Mucosa of descending colon (tissue), 3 donors: ENCODE measurements around the gene MED12L. TPM values are rescaled to one million over a fixed set of nuclear protein-coding genes. Genes with fewer than 3 reads are reported as not detected.
A peak's percentile ranks its signal among the peaks of the same experiment; 100 is the strongest.

Experiments used
- ATAC-seq: fragments of 200-7000 bp; cut with Tn5 transposase; one replicate; pipeline ENCODE4 v1.9.1; 2020; ENCODE audit warnings: mild to moderate bottlenecking, moderate library complexity
- DNase-seq, 3 donors: peaks; one replicate each; pipeline ENCODE4 v3.0.0-alpha.2; 2020
- H3K36me3 ChIP-seq: fragments of 200-600 bp; one replicate; pipeline ENCODE4 v1.8.0; 2021; ENCODE audit warnings: low read depth, mild to moderate bottlenecking
- H3K4me1 ChIP-seq: fragments of 200-600 bp; one replicate; pipeline ENCODE4 v1.8.0; 2021; ENCODE audit warnings: low read depth, mild to moderate bottlenecking
- H3K4me3 ChIP-seq: fragments of 200-600 bp; one replicate; pipeline ENCODE4 v1.8.0; 2021; ENCODE audit warnings: mild to moderate bottlenecking
- H3K9me3 ChIP-seq: fragments of 200-600 bp; one replicate; pipeline ENCODE4 v1.8.0; 2021; ENCODE audit warnings: mild to moderate bottlenecking
- intact Hi-C, 2 donors: fragments of 100-400 bp; cut with DNase I in 1 of 2; cut with micrococcal nuclease in 1 of 2; formaldehyde crosslinking; loops; one replicate each; pipeline versions ENCODE4 v1.11.0 to v1.11.1; 2022; cut with DNase I, micrococcal nuclease
- total RNA-seq, 3 donors: library from RNA; stranded (reverse); fragmentation: NEBNext Ultra II Directional in 2 of 3; extraction: Animal tissue kit (Norgen Biotek cat#: 25700) in 2 of 3; gene quantifications; one replicate each; pipeline versions ENCODE4 v1.2.1 to v1.2.4, GENCODE V29; 2021 to 2023
- TF ChIP-seq, protein P1 (sequence below): fragments of 200-600 bp; IDR thresholded peaks from one replicate; pipeline ENCODE4 v1.8.0; 2022; ENCODE audit warnings: antibody characterized with exemption, mild to moderate bottlenecking
- donor health status: DM: no; HTN: no; CAD: no; lungs with moderate emphysema.
- donor health status: DM: no; HTN: no; CAD: no.
- donor health status: DM: no; HTN: yes; CAD: no.

MED12L gene
- total RNA-seq, 3 donors from 2014 or later = 0.39 to 2.4 (median 0.55) TPM

DNA sequence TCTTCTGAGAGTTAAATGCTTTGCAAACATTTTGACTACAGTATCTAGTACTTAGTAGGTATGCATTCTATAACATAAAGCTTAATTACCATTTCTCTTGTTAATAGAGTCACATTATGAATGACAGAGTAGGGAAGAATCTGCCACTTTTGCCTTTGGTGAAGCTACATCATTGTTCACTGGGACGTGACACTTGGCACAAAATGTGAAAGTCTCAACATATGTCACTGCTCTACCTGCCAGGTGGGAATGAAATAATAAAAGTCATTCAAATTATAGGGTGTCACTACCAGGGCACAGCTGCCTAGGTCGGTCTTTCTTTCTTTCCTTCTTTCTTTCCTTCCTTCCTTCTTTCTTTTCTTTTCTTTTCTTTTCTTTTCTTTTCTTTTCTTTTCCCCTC is 213.5 kb downstream of the MED12L start:
- Histone ChIP-seq H3K4me1 (no peaks in the 10 kb centered on the region), H3K4me3 (no peak overlapping the region), H3K36me3 (no peaks in the 10 kb centered on the region), H3K9me3 (no peaks in the 10 kb centered on the region)
- DNase-seq (no peak), ATAC-seq (no peak)
- TF ChIP-seq, protein P1, sequence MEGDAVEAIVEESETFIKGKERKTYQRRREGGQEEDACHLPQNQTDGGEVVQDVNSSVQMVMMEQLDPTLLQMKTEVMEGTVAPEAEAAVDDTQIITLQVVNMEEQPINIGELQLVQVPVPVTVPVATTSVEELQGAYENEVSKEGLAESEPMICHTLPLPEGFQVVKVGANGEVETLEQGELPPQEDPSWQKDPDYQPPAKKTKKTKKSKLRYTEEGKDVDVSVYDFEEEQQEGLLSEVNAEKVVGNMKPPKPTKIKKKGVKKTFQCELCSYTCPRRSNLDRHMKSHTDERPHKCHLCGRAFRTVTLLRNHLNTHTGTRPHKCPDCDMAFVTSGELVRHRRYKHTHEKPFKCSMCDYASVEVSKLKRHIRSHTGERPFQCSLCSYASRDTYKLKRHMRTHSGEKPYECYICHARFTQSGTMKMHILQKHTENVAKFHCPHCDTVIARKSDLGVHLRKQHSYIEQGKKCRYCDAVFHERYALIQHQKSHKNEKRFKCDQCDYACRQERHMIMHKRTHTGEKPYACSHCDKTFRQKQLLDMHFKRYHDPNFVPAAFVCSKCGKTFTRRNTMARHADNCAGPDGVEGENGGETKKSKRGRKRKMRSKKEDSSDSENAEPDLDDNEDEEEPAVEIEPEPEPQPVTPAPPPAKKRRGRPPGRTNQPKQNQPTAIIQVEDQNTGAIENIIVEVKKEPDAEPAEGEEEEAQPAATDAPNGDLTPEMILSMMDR = no peak
- intact Hi-C loops = no loop called here

DNA sequence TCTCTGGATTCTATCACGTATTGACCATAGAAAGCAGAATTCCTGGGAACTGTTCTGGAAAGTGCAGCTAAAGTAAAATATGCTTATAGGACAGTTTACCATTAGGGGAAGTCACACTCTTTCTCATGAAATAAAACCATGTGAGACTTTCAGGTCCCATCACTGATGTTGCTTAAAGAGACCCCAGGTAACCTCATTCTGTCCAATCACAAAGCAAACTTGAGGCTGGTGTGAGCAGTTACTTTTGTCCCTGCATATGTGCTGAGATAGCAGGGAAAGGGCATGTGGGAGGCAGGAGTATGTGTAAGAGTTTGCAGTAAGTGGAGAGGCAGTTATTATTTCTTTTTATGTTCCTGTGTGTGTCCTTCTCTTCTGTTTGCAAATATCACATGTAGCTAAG is 215.1 kb downstream of the MED12L start:
- Histone ChIP-seq H3K4me1 (no peaks in the 10 kb centered on the region), H3K9me3 (no peaks in the 10 kb centered on the region), H3K36me3 (no peaks in the 10 kb centered on the region), H3K4me3 (no peak overlapping the region)
- DNase-seq (no peak), ATAC-seq (no peak)
- intact Hi-C loops = no loop called here
- TF ChIP-seq, protein P1 = no peak

DNA sequence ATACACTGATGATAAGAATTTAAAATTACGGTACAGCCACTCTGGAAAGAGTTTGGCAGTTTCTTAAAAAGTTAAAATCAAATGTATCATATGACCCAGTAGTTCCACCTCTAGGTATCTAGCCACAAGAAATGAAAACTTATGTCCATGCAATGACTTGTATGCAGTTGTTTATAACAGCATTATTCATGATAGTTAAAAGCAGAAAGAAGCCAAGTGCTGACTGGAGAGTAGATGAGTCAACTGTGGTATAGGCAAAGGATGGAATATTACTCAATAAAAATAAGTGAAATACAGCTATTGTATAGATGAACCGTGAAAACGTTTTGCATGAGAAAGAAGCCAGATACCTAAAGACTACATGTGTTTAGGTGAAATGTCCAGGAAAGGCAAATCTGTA is 216.3 kb downstream of the MED12L start:
- ATAC-seq = no peak
- no peaks in the 10 kb centered on the region for H3K4me1 ChIP-seq
- no peaks in the 10 kb centered on the region for H3K9me3 ChIP-seq
- TF ChIP-seq, protein P1 = no peak
- DNase-seq = no peak
- H3K4me3 ChIP-seq = no peak overlapping the region
- no peaks in the 10 kb centered on the region for H3K36me3 ChIP-seq
- intact Hi-C loops = no loop called here

DNA sequence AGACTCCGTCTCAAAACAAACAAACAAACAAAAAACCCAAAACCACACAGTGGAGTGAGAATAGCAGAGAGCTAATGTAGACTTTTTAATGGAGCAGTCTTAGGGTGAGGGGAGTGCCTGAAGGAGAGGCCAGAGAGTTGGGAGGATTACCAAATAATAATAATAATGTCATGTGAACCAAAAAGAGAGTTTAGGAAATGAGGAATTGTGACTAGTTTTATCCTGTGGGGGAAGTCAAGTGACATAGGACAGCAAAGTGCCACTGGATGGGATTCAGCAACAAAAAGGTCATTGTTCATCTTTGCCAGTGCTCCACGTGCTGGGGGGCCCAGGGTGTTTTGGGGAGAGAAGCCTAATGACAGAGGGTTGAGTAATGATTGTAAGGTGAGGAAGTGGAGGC is 218.3 kb downstream of the MED12L start:
- intact Hi-C loops = no loop called here
- no peak for ATAC-seq
- TF ChIP-seq, protein P1 = no peak
- no peak for DNase-seq
- Histone ChIP-seq H3K36me3 (no peaks in the 10 kb centered on the region), H3K4me3 (no peak overlapping the region), H3K4me1 (no peaks in the 10 kb centered on the region), H3K9me3 (no peaks in the 10 kb centered on the region)

DNA sequence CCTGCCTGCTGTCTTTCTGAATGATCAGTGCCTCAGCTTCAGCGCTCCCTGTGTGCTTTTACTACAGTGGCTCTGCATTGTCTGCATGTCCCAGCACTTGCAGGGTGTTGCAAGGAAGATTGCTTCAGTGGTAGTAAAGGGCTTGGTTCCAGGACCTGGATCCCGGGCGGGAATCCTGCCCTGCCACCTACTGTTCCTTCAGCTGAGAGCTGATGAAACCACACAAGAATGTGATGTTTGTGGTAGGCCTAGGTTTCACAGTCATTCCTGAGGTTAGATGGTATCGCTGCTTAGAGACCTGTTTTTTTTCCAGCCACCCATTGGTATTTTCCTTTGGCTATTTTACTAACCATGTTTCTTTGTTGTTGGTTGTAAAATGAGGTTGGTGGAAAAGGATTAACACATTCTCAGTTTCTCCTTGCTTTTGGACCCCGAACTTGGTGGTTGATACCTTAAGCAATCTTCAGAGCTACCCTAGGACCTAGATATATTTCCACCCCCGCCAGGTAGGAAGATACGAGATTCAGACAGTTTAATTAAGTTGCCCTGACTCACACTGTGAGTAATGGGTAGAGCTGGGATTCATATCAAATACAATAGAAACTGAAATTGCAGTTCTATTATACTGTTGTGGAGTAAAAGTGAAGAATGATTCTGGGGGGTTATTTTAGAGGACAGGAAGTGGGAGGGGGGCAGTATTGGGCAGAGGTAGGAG is 219.8 kb downstream of the MED12L start:
- H3K4me3 ChIP-seq = no peak overlapping the region
- TF ChIP-seq, protein P1 = no peak

DNA sequence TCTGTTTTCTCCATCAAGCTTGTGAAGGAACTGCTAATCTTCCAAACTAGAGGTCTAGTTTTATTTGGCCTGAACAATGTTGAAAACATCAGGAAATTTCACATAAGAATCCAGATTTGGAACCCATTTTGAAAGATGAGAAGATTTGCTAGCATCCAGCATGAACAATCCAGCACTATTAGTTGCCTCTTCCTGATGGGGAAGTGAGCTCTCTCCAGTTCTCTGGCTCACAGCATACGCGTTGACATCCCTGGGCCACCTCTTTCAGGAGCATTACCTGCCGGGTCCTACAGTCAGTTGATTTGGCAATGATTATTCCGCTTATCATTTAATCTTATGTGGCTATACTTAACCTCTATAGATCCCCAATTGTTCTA is 220.3 kb downstream of the MED12L start:
- H3K4me3 ChIP-seq = no peak overlapping the region
- TF ChIP-seq, protein P1 = no peak
- ATAC-seq (no peak), DNase-seq (no peak)
- no peaks in the 10 kb centered on the region for H3K4me1 ChIP-seq
- no peaks in the 10 kb centered on the region for H3K9me3 ChIP-seq
- intact Hi-C loops = no loop called here
- H3K36me3 ChIP-seq = no peaks in the 10 kb centered on the region

More for the DNA sequence above, 219.8 kb downstream of the MED12L start:
- peak; percentile 71 for ATAC-seq
- H3K36me3 ChIP-seq = no peaks in the 10 kb centered on the region
- H3K9me3 ChIP-seq = no peaks in the 10 kb centered on the region
- peak in 2 of 3 donors; percentile 29 to 39 for DNase-seq
- intact Hi-C loops = no loop called here
- H3K4me1 ChIP-seq = no peaks in the 10 kb centered on the region
